A549 (cell line): ENCODE data around the gene TIMM50. TPM values are rescaled to one million over a fixed set of nuclear protein-coding genes. Genes with fewer than 3 reads are reported as not detected.

ENCODE experiments used
- ATAC-seq, 2 experiments: fragments of 200-7000 bp in 1 of 2; fragments of >200 bp in 1 of 2; cut with Nextera tagmentation in 1 of 2; cut with Tn5 transposase in 1 of 2; 3 replicates each; pipeline versions ENCODE4 v1.8.0 to v1.9.1; 2018 to 2020; ENCODE audit warnings: mild to moderate bottlenecking in 1 of 2, moderate library complexity in 1 of 2
- CTCF ChIA-PET: fragments of 300-600 bp; sonication (Branson Sonifier 250); formaldehyde crosslinking; extraction: SDS; loops from one replicate; lab custom pipeline; 2021; ENCODE audit warnings: antibody characterized with exemption, inconsistent platforms; lab: Yijun Ruan, JAX
- POLR2A ChIA-PET: fragments of 350-600 bp; formaldehyde crosslinking; extraction: SDS; loops from one replicate; lab custom pipeline; 2021; ENCODE audit warnings: antibody characterized with exemption, inconsistent platforms; lab: Yijun Ruan, JAX
- DNase-seq, 2 experiments: peaks; one replicate each; pipeline versions ENCODE4 v3.0.0 to v3.0.0-alpha.2; 2011 to 2016; ENCODE audit warnings: low read depth in 1 of 2, low spot score in 1 of 2
- FAIRE-seq: peaks from 2 replicates; lab custom pipeline; 2011; peaks lifted over from hg19 to GRCh38; lab: Jason Lieb, UNC
- H3K27ac ChIP-seq, 2 experiments: fragments of >200 bp; sonication (Bioruptor Twin); formaldehyde crosslinking; 3 replicates each; pipeline ENCODE4 v1.5.1; 2016 to 2017
- H3K4me1 ChIP-seq: fragments of >200 bp; sonication (Bioruptor Twin); formaldehyde crosslinking; 3 replicates; pipeline ENCODE4 v1.6.1; 2016
- H3K4me2 ChIP-seq: fragments of >200 bp; sonication (Bioruptor Twin); formaldehyde crosslinking; 3 replicates; pipeline ENCODE4 v1.6.1; 2016
- H3K4me3 ChIP-seq: fragments of >200 bp; sonication (Bioruptor Twin); formaldehyde crosslinking; 3 replicates; pipeline ENCODE4 v1.5.1; 2016
- H3K9me3 ChIP-seq: fragments of >200 bp; sonication (Bioruptor Twin); formaldehyde crosslinking; 3 replicates; pipeline ENCODE4 v1.6.1; 2016
- ATOH8 ChIP-seq: fragments of 250-450 bp; sonication (Bioruptor Pico); IDR thresholded peaks from 2 replicates; pipeline ENCODE4 v1.5.0; 2020; ENCODE audit warnings: low read depth, mild to moderate bottlenecking, moderate library complexity
- CEBPB ChIP-seq, 2 experiments: fragments of >200 bp in 1 of 2; sonication (Bioruptor Twin) in 1 of 2; formaldehyde crosslinking in 1 of 2; IDR thresholded peaks; 2 replicates each; pipeline ENCODE4 v1.6.1; 2012 to 2016
- CHD2 ChIP-seq: fragments of 150-350 bp; IDR thresholded peaks from 2 replicates; pipeline ENCODE4 v1.6.1; 2014; ENCODE audit warnings: low read length; ENCODE audit not compliant: partially characterized antibody
- CHD4 ChIP-seq: fragments of 200-600 bp; sonication (generic); IDR thresholded peaks from 2 replicates; pipeline ENCODE4 v1.6.1; 2016; ENCODE audit warnings: antibody characterized with exemption, mild to moderate bottlenecking, borderline replicate concordance
- CTCF ChIP-seq: fragments of >200 bp; sonication (Bioruptor Twin); formaldehyde crosslinking; IDR thresholded peaks from 3 replicates; pipeline ENCODE4 v1.5.1; 2016
- EHMT2 ChIP-seq: fragments of 200-600 bp; sonication (generic); IDR thresholded peaks from 2 replicates; pipeline ENCODE4 v1.6.1; 2016; ENCODE audit warnings: antibody characterized with exemption, low read depth, mild to moderate bottlenecking, moderate library complexity
- ELK1 ChIP-seq: fragments of 150-350 bp; IDR thresholded peaks from 2 replicates; pipeline ENCODE4 v1.6.1; 2014; ENCODE audit warnings: low read depth, mild to moderate bottlenecking, low read length
- FOSL2 ChIP-seq, 2 experiments: fragments of 450-650 bp in 1 of 2; fragments of >200 bp in 1 of 2; sonication (Bioruptor Twin) in 1 of 2; formaldehyde crosslinking; IDR thresholded peaks; 2 replicates each; pipeline versions ENCODE4 v1.5.0 to v1.6.1; 2016 to 2020; ENCODE audit warnings: mild to moderate bottlenecking in 1 of 2, moderate library complexity in 1 of 2
- HES2 ChIP-seq: fragments of >200 bp; sonication (Bioruptor Twin); formaldehyde crosslinking; IDR thresholded peaks from 2 replicates; pipeline ENCODE4 v1.6.1; 2016
- HEYL ChIP-seq: fragments of 250-450 bp; sonication (Bioruptor Pico); IDR thresholded peaks from 2 replicates; pipeline ENCODE4 v1.8.0; 2021; ENCODE audit warnings: mild to moderate bottlenecking, moderate library complexity
- JUN ChIP-seq, 2 experiments: fragments of >200 bp; sonication (Bioruptor Twin); formaldehyde crosslinking; IDR thresholded peaks; 2 replicates in 1 of 2; 3 replicates in 1 of 2; pipeline ENCODE4 v1.6.1; 2016 to 2017
- JUNB ChIP-seq: fragments of >200 bp; sonication (Bioruptor Twin); formaldehyde crosslinking; IDR thresholded peaks from 2 replicates; pipeline ENCODE4 v1.6.1; 2016
- KDM1A ChIP-seq: fragments of 200-600 bp; sonication (generic); IDR thresholded peaks from 2 replicates; pipeline ENCODE4 v1.6.1; 2016; ENCODE audit warnings: low read depth, mild to moderate bottlenecking
- KDM5A ChIP-seq: fragments of 200-600 bp; sonication (generic); IDR thresholded peaks from 2 replicates; pipeline ENCODE4 v1.6.1; 2016; ENCODE audit warnings: antibody characterized with exemption, mild to moderate bottlenecking
- MAFK ChIP-seq: fragments of 450-650 bp; IDR thresholded peaks from 2 replicates; pipeline ENCODE4 v1.6.1; 2014; ENCODE audit not compliant: partially characterized antibody
- MAX ChIP-seq: IDR thresholded peaks from 2 replicates; pipeline ENCODE4 v1.6.1; 2012
- NFE2L2 ChIP-seq: fragments of 150-350 bp; conservative IDR thresholded peaks from 2 replicates; pipeline ENCODE4 v1.6.1; 2014; ENCODE audit warnings: low read length
- NPAS2 ChIP-seq: fragments of 250-450 bp; sonication (Bioruptor Pico); IDR thresholded peaks from 2 replicates; pipeline ENCODE4 v1.8.0; 2022; ENCODE audit warnings: mild to moderate bottlenecking, moderate library complexity, borderline replicate concordance
- POLR2A ChIP-seq: IDR thresholded peaks from 2 replicates; pipeline ENCODE4 v1.6.1; 2012; ENCODE audit warnings: mild to moderate bottlenecking, low read length
- RNF2 ChIP-seq: fragments of 200-600 bp; sonication (generic); IDR thresholded peaks from 2 replicates; pipeline ENCODE4 v1.6.1; 2016; ENCODE audit warnings: low read depth, mild to moderate bottlenecking, antibody characterized with exemption, moderate library complexity, borderline replicate concordance
- TFCP2L1 ChIP-seq: fragments of 250-450 bp; sonication (Bioruptor Pico); IDR thresholded peaks from 2 replicates; pipeline ENCODE4 v1.5.0; 2021; ENCODE audit warnings: mild to moderate bottlenecking
- TP53 ChIP-seq: fragments of 250-450 bp; sonication (Bioruptor Pico); IDR thresholded peaks from 2 replicates; pipeline ENCODE4 v1.5.0; 2021; ENCODE audit warnings: mild to moderate bottlenecking, moderate library complexity
- USF2 ChIP-seq: fragments of 450-650 bp; IDR thresholded peaks from 2 replicates; pipeline ENCODE4 v1.6.1; 2014; ENCODE audit warnings: antibody characterized with exemption
- ZFP36 ChIP-seq: fragments of 450-650 bp; IDR thresholded peaks from 2 replicates; pipeline ENCODE4 v1.6.1; 2014; ENCODE audit warnings: borderline replicate concordance; ENCODE audit not compliant: partially characterized antibody
- ZNF302 ChIP-seq: fragments of 250-450 bp; sonication (Bioruptor Pico); IDR thresholded peaks from 2 replicates; pipeline ENCODE4 v1.9.0; 2021; ENCODE audit warnings: inconsistent platforms, mild to moderate bottlenecking, moderate library complexity
- WGBS: methylation state at CpG from one replicate; pipeline ENCODE4 v1.1.6; 2017; ENCODE audit errors: missing lambda C conversion rate; 5-methylcytosine and 5-hydroxymethylcytosine counted together
- polyA plus RNA-seq, 4 experiments: library from polyadenylated mRNA; depleted of rRNA in 3 of 4; stranded (reverse); fragments of >200 nt; fragmentation: RNase III in 1 of 4; extraction: RNeasy Plus Mini Kit Qiagen cat#74134 plus additional on column Dnase treatment in 1 of 4; gene quantifications; 2 replicates in 3 of 4; 3 replicates in 1 of 4; pipeline ENCODE4 v1.2.3, GENCODE V29; 2011 to 2017

The TIMM50 gene
- polyA plus RNA-seq, 2 of the 4 experiments (the other 2 are of a cell fraction) = 204 to 234 TPM

- TF ChIP-seq FOSL2 (IDR thresholded peaks at IDR 0.05) (no peak), FOSL2 (CRISPR knock-in tag; IDR thresholded peaks at IDR 0.05) (no peak), JUN (IDR thresholded peaks at IDR 0.05) (no peak)
These were observed 14.0 kb downstream of the TIMM50 start (continued) for GRCh38 chr19:39494661-39495060.

GRCh38 chr19:39496063-39496462 is 15.4 kb downstream of the TIMM50 start:
- Histone ChIP-seq H3K4me1 (peaks cover 21% of the 10 kb centered on the region), H3K4me2 (no peak overlapping the region), H3K9me3 (no peaks in the 10 kb centered on the region), H3K27ac (no peak overlapping the region), H3K4me3 (no peak overlapping the region)
- ChIA-PET CTCF (interaction anchor here (0.8 to 15.8 kb wide), 11 partner anchors 11 to 176 kb away, joined by 3 to 305 read pairs (median 5); partner anchors contain the start of genes EID2, EID2B, PLEKHG2 and TIMM50), POLR2A (interaction anchor here (1.5 kb wide), 1 partner anchor 16 kb away, joined by 4 read pairs; the partner anchor contains the start of gene TIMM50)
- no peak for DNase-seq
- FAIRE-seq = no peak
- ATAC-seq = no peak
- WGBS = 55% methylated on average over 5 of the region's 5 CpGs
- no peak for TF ChIP-seq ZNF302
- TF ChIP-seq HES2 = no peak
- no peak for TF ChIP-seq HEYL (CRISPR knock-in tag)
- TF ChIP-seq MAX = no peak
- TF ChIP-seq TFCP2L1 = no peak
- TF ChIP-seq EHMT2 = no peak
- no peak for TF ChIP-seq ZFP36
- no peak for TF ChIP-seq TP53
- no peak for TF ChIP-seq ELK1
- TF ChIP-seq NPAS2 (CRISPR knock-in tag) = no peak
- TF ChIP-seq RNF2 = no peak
- TF ChIP-seq NFE2L2 = no peak
- no peak for TF ChIP-seq MAFK
- no peak for TF ChIP-seq CEBPB (IDR thresholded peaks at IDR 0.05)

- peak overlapping the region; percentile 92 for H3K4me2 ChIP-seq
- no peaks in the 10 kb centered on the region for H3K9me3 ChIP-seq
- POLR2A ChIA-PET = interaction anchor here (0.9 to 1.4 kb wide), 4 partner anchors 17 to 62 kb away, joined by 3 to 11 read pairs (median 7); partner anchors contain the start of genes RPS16, SUPT5H and TIMM50
- H3K27ac ChIP-seq = peak overlapping the region; percentile 10 to 51; a peak in 4 of 6 replicates
- H3K4me1 ChIP-seq = peaks cover 22% of the 10 kb centered on the region
- DNase-seq (no peak), ATAC-seq (peak in 1 of 2 experiments; percentile 1; a peak in 2 of 6 replicates), FAIRE-seq (no peak)
- 2% methylated on average over 7 of the region's 7 CpGs for WGBS
- CTCF ChIA-PET = interaction anchor here (0.5 to 15.8 kb wide), 21 partner anchors 8 to 1150 kb away, joined by 3 to 305 read pairs (median 6); partner anchors contain the start of genes EID2, EID2B, RPS16 and SELENOV
- H3K4me3 ChIP-seq = peak overlapping the region; percentile 32
- TF ChIP-seq KDM5A (no peak), CTCF (no peak), USF2 (no peak), POLR2A (no peak), ATOH8 (no peak), TFCP2L1 (no peak), CHD2 (no peak), HEYL (CRISPR knock-in tag) (no peak), KDM1A (no peak), JUNB (no peak), CHD4 (no peak)
These were observed 17.0 kb downstream of the TIMM50 start for GRCh38 chr19:39497701-39497995.
